GM18861 (cell line): Measurements from ENCODE around the gene SOCS6.
"Not testable (repeated sequence)": the region's sequence is repeated elsewhere in the genome, so short reads cannot be mapped to it uniquely, and the experiment has no call there.

ENCODE experiments used
- ATAC-seq: cut with Tn5 transposase; IDR thresholded peaks from one replicate; pipeline ENCODE4 v1.9.1; 2021; ENCODE audit not compliant: unreplicated experiment

Gene SOCS6

GRCh38 chr18:70355620-70356385 is 67.0 kb downstream of the SOCS6 start:
- ATAC-seq: no peak

DNA sequence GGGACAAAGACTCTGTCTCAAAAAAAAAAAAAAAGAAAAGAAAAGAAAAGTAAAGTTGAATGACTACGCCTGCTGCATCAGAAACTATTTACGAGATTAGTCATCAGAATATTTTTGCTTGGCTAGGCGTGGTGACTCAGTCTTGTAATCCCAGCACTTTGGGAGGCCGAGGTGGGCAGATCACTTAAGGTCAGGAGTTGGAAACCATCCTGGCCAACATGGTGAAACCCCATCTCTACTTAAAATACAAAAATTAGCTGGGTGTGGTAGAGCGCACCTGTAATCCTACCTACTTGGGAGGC is 69.2 kb downstream of the SOCS6 start:
- peak; percentile 71 for ATAC-seq

- no peak for ATAC-seq
These were observed 70.2 kb downstream of the SOCS6 start for GRCh38 chr18:70359071-70359470.

- no peak for ATAC-seq
These were observed 73.4 kb downstream of the SOCS6 start for GRCh38 chr18:70362258-70362657.

- ATAC-seq: no peak
These were observed 75.0 kb downstream of the SOCS6 start for GRCh38 chr18:70363861-70364260.

DNA sequence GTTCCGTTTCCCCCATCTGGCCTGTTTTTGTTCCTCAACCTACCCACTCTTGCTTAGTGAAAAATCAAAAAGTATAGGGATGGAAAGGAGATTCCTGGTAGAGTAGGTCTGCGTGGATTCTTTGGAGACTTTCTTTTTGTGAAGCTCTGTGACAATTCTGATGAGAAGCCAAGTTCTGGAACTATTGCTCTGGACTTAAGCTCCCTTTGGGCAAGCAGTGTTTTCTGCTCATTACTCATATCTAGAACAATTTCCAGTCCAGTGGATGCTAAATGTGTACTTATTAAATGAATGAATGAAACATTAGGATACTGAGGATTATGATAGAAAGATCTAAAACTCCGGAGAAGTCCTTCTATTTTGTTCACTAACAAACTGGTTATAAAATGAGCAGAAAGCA is 76.5 kb downstream of the SOCS6 start:
- no peak for ATAC-seq

DNA sequence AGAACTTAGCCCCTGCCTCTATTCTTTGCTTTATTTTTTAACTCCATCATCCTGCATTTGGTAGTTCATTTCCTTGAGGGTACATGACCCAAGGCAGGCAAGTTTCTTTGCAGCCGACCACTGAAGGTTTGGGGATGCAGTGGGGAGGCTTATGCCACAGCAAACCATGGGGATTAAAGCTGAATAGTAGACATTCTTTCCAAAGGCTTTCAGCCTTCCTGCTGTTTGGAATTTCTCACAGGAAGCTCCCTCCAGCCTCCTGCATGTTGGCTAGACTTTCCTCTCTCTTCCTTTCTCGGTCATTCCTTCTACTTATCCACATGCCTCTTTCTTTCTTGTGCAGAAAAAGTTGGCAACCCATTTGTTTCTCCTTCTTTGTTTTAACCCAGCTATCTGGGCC is 77.3 kb downstream of the SOCS6 start:
- ATAC-seq: no peak

- no peak for ATAC-seq
These were observed 77.8 kb downstream of the SOCS6 start for GRCh38 chr18:70366670-70367069.

DNA sequence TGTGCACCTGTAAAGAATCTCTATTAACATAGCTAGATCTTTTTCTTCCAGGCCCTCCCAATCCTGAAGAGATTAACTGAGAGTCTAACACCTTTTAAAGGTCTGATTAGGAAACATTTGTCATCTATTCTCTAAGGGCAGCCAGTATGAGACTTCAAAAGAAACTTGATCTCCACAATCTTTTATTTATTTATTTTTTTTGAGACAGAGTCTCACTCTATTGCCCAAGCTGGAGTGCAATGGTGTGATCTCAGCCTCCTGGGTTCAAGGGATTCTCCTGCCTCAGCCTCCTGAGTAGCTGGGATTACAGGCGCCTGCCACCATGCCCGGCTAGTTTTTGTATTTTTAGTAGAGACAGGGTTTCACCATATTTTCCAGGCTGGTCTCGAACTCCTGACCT is 78.5 kb downstream of the SOCS6 start:
- not testable (repeated sequence) for ATAC-seq

DNA sequence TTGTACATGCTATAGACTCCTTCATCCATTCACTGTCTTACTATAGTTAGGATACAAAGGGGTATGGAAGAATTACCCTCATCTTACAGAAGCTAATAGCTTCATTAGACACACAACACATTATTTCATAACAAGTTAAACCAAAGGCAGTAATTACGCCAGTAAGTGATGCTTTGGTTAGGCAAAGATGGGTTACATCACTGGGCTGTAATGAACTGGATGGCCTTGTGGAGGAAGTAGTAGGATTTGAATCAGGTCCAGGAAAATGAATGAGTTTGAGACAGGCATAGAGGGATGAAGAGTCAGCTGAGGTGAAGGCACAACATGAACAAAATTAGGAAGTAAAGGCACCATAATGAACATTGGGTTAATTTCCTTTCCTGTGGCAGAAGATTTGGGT is 80.1 kb downstream of the SOCS6 start:
- no peak for ATAC-seq

DNA sequence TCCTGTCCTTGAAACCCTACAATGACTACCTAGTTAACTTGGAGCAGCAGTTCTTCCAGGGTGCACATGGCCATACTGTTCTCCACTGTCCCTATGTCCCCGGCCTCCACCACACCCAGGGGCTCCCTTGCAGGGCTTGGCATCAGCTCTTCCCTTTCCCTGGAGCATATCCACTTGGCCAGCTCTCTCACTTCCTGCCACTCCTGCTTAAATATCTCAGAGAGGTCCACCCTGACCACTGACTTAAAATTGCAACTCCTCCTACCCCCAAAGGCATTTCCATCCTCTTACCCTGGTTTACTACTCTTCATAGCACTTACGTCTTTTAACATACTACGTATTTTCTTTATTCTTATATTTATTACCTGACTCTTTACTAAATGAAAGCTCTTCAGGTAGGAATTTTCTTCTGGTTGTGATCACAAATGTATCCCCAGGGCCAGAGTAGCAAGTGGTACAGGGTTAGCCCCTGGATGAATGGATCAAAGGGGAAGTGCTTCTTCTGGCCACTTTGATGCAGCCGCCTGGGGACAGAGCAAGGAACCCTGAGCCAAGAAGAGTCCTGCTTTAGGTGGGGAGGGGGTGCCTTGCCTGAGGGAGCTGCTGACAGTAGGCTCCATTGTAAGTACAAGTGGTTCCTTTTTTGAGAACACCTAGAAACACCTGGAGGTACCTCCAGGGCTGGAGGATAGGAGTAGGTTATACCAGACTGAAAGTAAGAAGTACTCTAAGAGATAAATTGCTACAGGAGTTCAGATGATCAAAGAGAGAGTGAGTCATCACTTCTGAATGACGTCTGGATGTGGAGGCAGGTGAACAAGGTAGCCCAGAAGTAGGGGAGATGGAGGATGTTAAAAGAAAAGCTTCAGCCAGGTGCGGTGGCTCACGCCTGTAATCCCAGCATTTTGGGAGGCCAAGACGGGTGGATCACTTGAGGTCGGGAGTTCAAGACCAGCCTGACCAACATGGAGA is 82.2 kb downstream of the SOCS6 start:
- no peak for ATAC-seq

GRCh38 chr18:70371908-70372307 is 83.1 kb downstream of the SOCS6 start:
- ATAC-seq: no peak

GRCh38 chr18:70372450-70373041 is 83.7 kb downstream of the SOCS6 start:
- ATAC-seq: no peak

DNA sequence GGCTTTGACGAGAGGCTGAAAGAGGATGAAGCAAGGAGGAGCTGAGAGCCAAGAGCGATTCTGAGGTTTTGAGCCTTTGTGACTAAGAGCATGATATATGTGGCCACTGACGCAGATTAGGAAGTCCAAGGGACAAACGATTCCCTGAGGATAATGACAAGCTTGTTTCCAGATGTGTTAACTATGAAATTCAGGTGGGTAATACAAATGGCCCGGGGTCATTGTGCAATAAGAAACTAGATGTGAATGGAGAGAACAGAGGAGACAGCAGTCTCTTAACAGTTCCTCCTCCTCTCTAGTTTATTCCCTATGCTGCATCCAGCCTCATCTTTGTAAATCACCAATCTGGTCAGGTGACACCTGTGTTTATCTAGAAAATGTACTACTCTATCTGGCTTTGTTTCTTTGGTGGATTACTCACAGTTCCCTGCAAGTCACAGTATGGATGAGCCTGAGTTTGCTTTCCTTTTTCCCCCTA is 84.2 kb downstream of the SOCS6 start:
- no peak for ATAC-seq

DNA sequence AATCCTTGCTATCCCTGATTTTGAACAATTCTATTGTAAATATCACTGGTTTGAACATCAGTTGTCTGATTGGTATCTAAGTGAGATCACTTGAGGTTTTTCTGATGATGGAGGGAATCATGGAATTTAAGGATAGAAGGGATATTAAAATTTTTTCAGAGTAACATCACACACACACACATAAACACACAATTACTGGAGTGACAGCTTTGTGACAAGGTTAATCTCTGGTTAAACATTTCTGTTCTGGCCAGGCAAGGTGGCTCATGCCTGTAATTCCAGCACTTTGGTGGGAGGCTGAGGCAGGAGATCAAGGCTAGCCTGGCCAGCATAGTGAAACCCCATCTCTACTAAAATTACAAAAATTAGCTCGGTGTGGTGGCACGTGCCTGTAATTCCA is 85.3 kb downstream of the SOCS6 start:
- ATAC-seq: no peak

DNA sequence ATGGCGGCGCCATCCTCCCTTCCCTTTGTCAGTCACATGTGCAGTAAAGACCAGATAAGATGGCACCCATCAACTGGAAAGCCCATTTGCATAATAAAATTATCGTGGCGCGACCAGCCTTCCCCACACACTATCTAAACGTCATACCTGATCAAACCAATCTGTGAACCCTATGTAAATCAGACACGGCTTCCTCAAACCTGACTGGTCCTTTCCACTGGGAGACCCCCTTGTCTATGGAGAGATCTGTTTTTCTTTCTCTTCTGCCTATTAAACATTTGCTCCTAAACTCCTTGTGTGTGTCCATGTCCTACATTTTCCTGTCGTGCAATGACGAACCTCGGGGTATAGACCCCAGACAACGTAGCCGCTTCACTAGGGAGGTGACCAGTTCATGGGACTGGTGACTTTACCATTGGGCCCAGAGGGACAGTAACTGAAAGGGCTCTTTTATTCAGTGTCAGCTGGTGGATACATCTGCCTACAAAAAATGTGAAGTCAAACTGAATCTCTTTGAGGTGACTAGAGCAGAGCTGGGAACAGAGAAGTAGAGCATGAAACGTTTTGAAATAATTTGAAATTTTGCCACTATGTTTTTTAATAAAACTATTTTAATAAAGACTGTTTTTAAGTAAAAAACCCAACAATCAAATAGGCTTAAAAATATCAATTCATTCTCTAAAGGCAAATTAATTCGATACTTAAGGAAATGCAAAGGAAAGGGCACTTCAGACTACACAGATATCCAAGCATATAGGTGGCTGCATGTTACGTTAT is 87.5 kb downstream of the SOCS6 start:
- no peak for ATAC-seq

- no peak for ATAC-seq
These were observed 88.0 kb downstream of the SOCS6 start for GRCh38 chr18:70376914-70377258.

GRCh38 chr18:70377317-70377799 is 88.5 kb downstream of the SOCS6 start:
- ATAC-seq: no peak

DNA sequence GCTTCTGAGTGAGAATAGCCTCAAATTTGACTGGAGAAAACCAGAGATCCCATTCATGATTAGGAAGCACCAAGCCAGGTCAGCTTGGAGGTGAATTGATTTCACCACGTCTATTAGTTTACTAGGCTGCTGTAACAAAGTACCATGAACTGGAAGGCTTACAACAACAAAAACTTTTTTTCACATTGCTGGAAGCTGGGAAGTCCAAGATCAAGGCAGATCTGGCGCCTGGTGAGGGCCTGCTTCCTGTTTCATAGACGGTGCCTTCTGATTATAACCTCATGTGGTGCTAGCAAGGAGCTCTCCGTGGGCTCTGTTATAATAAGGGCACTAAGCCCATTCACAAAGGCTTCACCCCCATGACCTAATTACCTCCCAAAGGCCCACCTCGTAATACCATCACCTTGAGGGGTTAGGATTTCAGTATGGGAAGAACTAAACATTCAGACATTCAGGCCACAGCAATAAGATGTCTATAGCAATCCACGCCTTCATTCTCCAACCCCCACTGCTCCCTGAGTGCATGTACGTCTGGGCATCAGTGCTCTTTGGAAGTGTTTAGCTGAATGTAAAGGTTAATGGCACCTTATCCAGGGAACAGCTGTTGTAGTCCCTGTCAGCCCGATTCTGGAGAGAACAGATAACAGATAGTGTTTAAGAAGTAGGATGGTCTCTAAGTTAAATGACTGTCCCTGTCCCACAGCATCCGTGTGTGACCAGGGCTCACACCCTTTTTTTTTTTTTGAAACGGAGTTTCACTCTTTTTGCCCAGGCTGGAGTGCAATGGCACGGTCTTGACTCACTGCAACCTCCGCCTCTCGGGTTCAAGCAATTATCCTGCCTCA is 89.2 kb downstream of the SOCS6 start:
- no peak for ATAC-seq
